Hematopoietic multipotent progenitor cell treated with erythropoietin and hydrocortisone succinate and interleukin-3 and kit ligand, for 17 days (in vitro differentiated cells): Measurements from ENCODE around the gene GJB3.
"Not testable (repeated sequence)": the region's sequence is repeated elsewhere in the genome, so short reads cannot be mapped to it uniquely, and the experiment has no call there.

Experiments used
- DNase-seq: peaks from one replicate; pipeline ENCODE4 v3.0.0-alpha.2; 2015; ENCODE audit warnings: low spot score

GJB3 gene

GRCh38 chr1:34781071-34781843 lies at the start of gene GJB3:
Gene GJB3 (plus strand): TSS chr1:34781214. CDS start chr1:34784763, 3,549 bp downstream.
- no peak for DNase-seq

- not testable (repeated sequence) for DNase-seq
Measured at GRCh38 chr1:34732831-34733230, 48.2 kb upstream of the GJB3 start.

- no peak for DNase-seq
Measured at GRCh38 chr1:34736692-34737091, 44.3 kb upstream of the GJB3 start.

GRCh38 chr1:34737236-34737635 lies 43.8 kb upstream of the GJB3 start:
- not testable (repeated sequence) for DNase-seq

GRCh38 chr1:34739613-34740012 lies 41.4 kb upstream of the GJB3 start:
- DNase-seq, result no peak

GRCh38 chr1:34740161-34740868 lies 40.7 kb upstream of the GJB3 start:
- DNase-seq, result no peak

GRCh38 chr1:34742667-34743270 lies 38.2 kb upstream of the GJB3 start:
- peak; percentile 60 for DNase-seq

GRCh38 chr1:34743775-34744174 lies 37.2 kb upstream of the GJB3 start:
- no peak for DNase-seq

GRCh38 chr1:34744851-34745250 lies 36.2 kb upstream of the GJB3 start:
- DNase-seq, result no peak

GRCh38 chr1:34745666-34746065 lies 35.3 kb upstream of the GJB3 start:
- DNase-seq, result no peak

GRCh38 chr1:34746101-34746500 lies 34.9 kb upstream of the GJB3 start:
- DNase-seq, result no peak

- no peak for DNase-seq
Measured at GRCh38 chr1:34746785-34747637, 34.0 kb upstream of the GJB3 start.

- no peak for DNase-seq
Measured at GRCh38 chr1:34747638-34747941, 33.4 kb upstream of the GJB3 start.

- DNase-seq, result no peak
Measured at GRCh38 chr1:34749992-34750391, 31.0 kb upstream of the GJB3 start.

- DNase-seq, result no peak
Measured at GRCh38 chr1:34750610-34751009, 30.4 kb upstream of the GJB3 start.

GRCh38 chr1:34753163-34753562 lies 27.9 kb upstream of the GJB3 start:
- DNase-seq, result no peak

GRCh38 chr1:34754964-34755637 lies 25.9 kb upstream of the GJB3 start, which contains the start of gene GJB5:
Gene GJB5 (plus strand): TSS chr1:34755047. CDS start chr1:34757331, 2,284 bp downstream.
- no peak for DNase-seq

- DNase-seq, result no peak
Measured at GRCh38 chr1:34755961-34756360, 25.1 kb upstream of the GJB3 start.

- no peak for DNase-seq
Measured at GRCh38 chr1:34757386-34757785, 23.6 kb upstream of the GJB3 start.

GRCh38 chr1:34758751-34759150 lies 22.3 kb upstream of the GJB3 start:
- DNase-seq, result no peak

- no peak for DNase-seq
Measured at GRCh38 chr1:34759503-34760357, 21.3 kb upstream of the GJB3 start, which contains the start of gene GJB4. Gene GJB4 (plus strand): TSS chr1:34759740. CDS start chr1:34761255, 1,515 bp downstream.
